GM18511 (cell line): Measurements from ENCODE around the gene TOX2.
A peak's percentile ranks its signal among the peaks of the same experiment; 100 is the strongest.

Experiments
- ATAC-seq: cut with Tn5 transposase; IDR thresholded peaks from one replicate; pipeline ENCODE4 v1.9.1; 2021; ENCODE audit warnings: mild to moderate bottlenecking, moderate library complexity; ENCODE audit not compliant: unreplicated experiment

The TOX2 gene

GRCh38 chr20:44016525-44016924 lies 101.9 kb downstream of the TOX2 start:
- no peak for ATAC-seq

- ATAC-seq = no peak
Observed at GRCh38 chr20:44017211-44017610, 102.6 kb downstream of the TOX2 start.

- no peak for ATAC-seq
Observed at GRCh38 chr20:44017905-44018258, 103.2 kb downstream of the TOX2 start.

- ATAC-seq = no peak
Observed at GRCh38 chr20:44018259-44018941, 103.7 kb downstream of the TOX2 start.

- ATAC-seq = no peak
Observed at GRCh38 chr20:44018942-44019637, 104.4 kb downstream of the TOX2 start.

- ATAC-seq = no peak
Observed at GRCh38 chr20:44019638-44020335, 105.1 kb downstream of the TOX2 start.

- ATAC-seq = no peak
Observed at GRCh38 chr20:44020406-44021148, 105.9 kb downstream of the TOX2 start.

- no peak for ATAC-seq
Observed at GRCh38 chr20:44021186-44021585, 106.5 kb downstream of the TOX2 start.

- no peak for ATAC-seq
Observed at GRCh38 chr20:44021900-44022299, 107.2 kb downstream of the TOX2 start.

GRCh38 chr20:44022464-44022863 lies 107.8 kb downstream of the TOX2 start:
- ATAC-seq = no peak

GRCh38 chr20:44023515-44024371 lies 109.1 kb downstream of the TOX2 start:
- no peak for ATAC-seq

- ATAC-seq = no peak
Observed at GRCh38 chr20:44024820-44025580, 110.3 kb downstream of the TOX2 start.

- ATAC-seq = no peak
Observed at GRCh38 chr20:44025756-44026155, 111.1 kb downstream of the TOX2 start.

- no peak for ATAC-seq
Observed at GRCh38 chr20:44026647-44027342, 112.1 kb downstream of the TOX2 start.

- ATAC-seq = no peak
Observed at GRCh38 chr20:44027343-44028002, 112.8 kb downstream of the TOX2 start.

GRCh38 chr20:44028003-44028730 lies 113.5 kb downstream of the TOX2 start:
- ATAC-seq = no peak

GRCh38 chr20:44028868-44029847 lies 114.5 kb downstream of the TOX2 start:
- ATAC-seq = peak; percentile 68
